ENCODE results near the gene ABHD15.

Gene ABHD15

DNA sequence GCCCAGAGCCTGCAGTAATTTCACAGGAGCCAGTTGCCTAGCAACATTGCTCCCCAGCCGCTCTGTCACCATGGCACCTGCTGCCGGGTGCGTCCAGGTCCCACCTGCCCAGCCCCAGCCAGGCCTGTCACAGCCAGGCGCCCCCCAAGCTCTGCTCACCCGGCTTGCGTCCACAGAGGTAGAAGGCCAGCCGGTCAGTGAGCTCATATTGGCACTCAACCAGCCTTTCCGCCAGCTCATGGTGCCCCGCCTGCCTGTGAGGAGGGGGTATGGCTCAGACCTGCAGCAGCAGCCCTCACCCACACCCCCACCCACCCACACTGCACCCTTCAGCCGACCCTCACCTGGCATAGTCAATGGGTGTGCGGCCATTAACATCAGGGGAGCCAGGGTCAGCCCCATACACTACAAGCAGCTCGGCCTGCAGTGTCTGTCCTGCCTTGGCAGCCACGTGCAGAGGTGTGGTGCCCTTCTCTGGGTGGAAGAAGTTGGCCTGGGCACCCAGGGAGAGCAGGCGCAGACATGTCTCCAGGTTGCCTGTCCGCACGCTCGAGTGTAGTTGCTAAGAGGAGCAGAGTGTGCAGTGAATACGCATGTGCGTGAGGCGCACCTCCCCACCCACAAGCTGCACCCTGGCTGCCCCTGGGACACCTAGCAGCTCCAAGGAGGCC lies 14.9 kb upstream of the ABHD15 start:
- no peak for DNase-seq

- DNase-seq = peak; percentile 85
Observed at GRCh38 chr17:29579866-29580771, 13.3 kb upstream of the ABHD15 start.

DNA sequence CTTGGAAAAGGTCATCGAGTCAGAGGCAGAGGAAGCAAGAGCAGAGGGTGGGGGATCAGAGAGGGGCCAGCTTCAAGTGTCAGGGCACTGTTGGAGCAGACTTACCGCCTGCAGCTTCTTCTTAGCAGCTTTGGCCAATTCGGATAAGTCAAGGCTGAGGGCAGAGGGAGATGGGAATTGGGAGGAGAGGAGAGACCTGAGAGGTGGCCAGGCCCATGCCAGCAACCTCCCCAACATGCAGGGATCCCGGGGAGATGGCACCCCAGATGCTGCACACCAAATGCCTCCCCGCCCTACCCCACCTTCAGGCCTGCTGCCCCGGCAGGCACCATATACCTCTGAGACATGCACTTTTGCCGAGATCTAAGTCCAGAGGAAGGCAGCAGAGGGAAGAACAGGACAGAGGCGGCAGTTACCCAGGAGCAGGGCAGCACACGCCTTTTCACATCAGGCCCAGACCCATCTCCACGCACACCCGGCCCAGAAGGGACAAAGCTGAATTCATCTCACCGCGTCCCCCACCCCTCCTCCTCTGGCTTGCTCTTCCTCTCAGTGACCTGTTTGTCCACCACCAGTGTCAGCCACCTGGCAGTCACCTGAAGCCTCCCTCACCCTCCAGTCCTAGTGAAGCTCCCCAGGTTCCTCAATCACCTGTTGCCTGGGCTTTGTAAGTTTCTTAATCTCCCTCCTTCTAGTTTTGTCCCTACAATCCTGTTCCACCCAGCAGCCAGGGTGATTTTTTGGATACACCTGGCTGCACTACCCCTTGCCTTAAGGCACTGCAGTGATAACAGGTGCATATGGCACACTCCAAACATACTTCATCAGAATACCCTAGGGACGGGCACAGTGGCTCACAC lies 12.0 kb upstream of the ABHD15 start:
- DNase-seq = no peak

- DNase-seq = no peak
Observed at GRCh38 chr17:29577385-29578211, 10.8 kb upstream of the ABHD15 start.

GRCh38 chr17:29577001-29577370 lies 10.1 kb upstream of the ABHD15 start:
- no peak for DNase-seq

DNA sequence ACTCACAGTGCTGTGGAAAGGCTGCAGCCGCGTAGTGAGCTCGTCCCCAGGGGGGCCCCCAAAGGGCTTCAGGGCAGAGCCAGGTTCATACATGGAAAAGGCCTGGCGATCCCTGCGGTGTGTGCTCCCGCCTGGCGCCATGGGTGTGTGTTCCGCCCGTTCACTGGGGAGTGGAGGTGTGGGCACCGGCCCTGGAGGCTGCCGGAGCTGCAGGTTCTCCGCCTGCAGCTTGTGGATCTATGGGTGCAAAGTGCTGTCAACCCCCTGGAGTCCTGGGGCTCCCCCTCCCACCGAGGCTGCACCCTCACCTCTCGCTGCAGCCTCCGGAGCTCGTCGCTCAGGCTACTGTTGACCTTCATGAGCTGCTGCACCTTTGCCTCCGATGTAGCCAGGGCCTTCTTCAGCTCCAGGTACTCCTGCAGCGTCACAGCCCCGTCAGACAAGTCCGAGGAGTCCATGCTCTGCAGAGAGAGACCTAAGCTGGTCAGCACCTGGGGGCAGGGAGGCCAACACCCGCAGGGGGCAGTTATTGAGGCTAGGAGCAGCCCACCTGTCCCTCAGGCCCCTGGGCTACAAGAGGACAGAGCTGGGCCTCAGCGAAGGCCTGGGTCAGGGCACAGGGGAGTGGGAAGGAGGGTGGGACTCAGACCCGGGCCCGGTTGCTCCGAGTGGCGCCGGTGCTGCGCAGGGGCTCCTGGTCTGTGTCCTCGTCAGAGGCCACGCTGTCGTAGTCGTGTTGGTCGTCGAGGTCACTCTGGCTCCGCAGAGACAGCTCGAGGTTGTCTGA lies 9.6 kb upstream of the ABHD15 start:
- no peak for DNase-seq

GRCh38 chr17:29575511-29576213 lies 8.8 kb upstream of the ABHD15 start:
- DNase-seq = no peak

DNA sequence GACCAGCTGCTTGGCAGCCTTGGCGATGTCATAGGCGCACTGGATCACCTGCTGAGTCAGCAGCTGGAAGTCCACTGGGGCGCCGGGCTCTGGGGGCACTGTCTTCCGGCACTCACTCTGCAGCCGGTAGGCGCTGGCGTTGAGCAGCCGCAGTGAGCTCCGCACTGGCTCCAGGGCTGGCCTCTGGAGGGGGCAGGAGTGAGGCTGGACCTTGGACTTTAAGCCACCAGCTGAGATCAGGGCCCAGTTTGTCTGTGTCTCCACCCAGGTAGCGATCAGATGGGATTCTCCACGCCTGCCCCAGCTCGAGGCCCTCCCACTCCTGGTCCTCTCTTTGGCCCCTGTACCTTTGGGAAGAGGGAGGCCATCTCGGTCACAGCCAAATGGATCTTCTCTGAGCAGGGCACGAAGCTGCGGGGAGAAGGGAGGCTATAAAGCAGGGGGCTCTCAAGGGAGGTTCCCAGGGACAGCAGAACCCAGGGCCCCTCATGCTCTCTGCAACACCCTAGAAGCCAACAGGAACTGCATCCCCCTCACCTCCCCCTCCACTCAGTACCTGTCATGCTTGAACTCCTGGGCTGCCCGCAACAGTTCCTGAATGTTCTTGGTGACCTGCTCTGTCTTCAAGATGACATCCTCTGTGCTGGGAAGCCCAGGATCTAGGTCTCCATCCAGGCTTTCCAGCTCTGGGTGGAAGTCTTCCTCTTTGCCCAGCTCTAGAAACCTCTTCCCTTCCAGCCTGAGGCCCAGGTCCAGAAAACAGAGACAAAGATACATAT lies 8.1 kb upstream of the ABHD15 start:
- no peak for DNase-seq

GRCh38 chr17:29573871-29574731 lies 7.3 kb upstream of the ABHD15 start:
- no peak for DNase-seq

- DNase-seq = no peak
Observed at GRCh38 chr17:29573558-29573869, 6.7 kb upstream of the ABHD15 start.

GRCh38 chr17:29572691-29573557 lies 6.1 kb upstream of the ABHD15 start:
- DNase-seq = peak; percentile 21

GRCh38 chr17:29571883-29572681 lies 5.2 kb upstream of the ABHD15 start:
- DNase-seq = no peak

- no peak for DNase-seq
Observed at GRCh38 chr17:29571486-29571882, 4.6 kb upstream of the ABHD15 start.

- no peak for DNase-seq
Observed at GRCh38 chr17:29570521-29570920, 3.7 kb upstream of the ABHD15 start.

DNA sequence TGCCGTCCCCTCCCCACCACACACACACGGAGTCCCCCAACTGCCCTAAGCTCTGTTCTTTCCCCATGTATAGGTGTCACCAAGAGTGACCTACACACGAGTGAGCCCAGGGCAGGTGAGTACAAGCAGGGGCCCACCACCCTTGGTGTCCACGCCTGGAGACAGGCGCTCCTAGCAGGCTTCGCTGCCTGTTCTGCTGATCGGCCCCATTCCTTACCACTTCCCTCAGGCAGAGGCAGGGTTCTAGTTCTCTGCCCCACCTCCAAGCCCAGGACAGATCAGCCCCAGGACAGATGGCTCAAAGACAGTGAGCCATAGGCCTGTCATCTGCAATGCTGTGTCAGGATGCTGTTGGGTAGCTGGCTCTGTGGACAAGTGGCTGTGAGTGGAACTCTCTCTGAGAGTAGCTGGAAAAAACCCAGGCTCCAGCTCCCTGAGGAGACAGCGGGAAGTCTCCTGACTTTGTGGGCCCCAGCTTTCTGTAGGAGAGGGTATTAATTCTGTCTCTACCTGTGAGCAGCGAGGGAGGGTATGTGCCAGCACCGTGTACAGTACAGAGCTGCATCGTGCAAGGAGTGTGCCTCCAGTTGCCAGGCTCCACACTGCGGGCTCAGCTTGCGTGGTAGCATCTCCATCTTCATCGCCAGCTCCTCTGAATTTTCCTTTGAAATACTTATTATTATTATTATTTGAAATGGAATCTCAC lies 2.6 kb upstream of the ABHD15 start:
- no peak for DNase-seq

DNA sequence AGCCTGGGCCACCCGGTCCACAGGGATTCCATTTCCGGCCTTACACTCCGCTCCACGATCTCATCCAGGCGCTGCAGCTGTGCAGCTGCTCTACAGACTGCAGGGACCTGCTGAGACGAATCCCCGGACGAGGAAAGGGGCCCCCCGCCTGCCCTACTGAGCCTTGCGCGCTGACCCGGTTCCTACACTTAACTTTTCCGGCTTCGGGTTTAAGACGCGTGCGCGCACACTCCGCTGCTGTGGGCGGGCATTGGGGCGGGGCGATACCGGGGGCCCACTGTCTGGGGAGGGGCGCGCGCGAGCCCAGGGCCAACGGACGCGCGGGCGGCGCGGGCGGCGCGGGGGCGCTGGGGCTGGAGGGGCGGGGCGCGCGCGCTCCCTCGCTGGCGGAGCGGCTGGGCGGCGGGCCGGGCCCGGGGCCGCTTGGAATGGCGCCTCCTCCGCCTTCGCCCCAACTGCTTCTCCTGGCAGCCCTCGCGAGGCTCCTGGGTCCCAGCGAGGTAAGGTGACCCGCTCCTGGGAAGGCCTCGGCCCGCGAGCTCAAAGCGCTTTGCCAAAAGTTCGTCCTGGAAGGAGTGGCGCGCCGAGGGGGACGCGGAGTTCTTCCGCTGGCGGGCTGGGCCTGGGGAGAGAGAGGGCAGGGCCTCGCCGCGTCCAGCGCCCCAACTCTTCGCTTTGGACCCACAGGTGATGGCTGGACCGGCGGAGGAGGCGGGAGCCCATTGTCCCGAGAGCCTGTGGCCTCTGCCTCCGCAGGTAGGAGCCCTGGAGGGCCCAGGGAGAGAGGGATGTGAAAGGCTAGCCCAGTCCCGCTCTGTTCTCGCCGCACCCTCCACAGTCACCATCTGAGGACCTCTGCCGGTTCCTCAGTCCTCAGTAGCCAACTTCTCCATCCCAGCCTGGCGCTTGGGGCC lies 1.8 kb upstream of the ABHD15 start, which contains the start of gene TP53I13:
Gene TP53I13, plus strand, starts transcription at position 371 of the 914 bp plus-strand sequence. Its CDS starts 58 bp downstream, at position 429.
- peak; percentile 88 for DNase-seq

Measured in activated effector memory CD4-positive, alpha-beta T cell treated with Interleukin-2 at 50 U/mL for 16 hours (primary cell).